ENCODE data around the gene DMAP1. TPM values are rescaled to one million over a fixed set of nuclear protein-coding genes. Genes with fewer than 3 reads are reported as not detected.

DMAP1 gene
- total RNA-seq, 2 experiments from 2014 or later = 35.4 to 55.9 TPM

DNA sequence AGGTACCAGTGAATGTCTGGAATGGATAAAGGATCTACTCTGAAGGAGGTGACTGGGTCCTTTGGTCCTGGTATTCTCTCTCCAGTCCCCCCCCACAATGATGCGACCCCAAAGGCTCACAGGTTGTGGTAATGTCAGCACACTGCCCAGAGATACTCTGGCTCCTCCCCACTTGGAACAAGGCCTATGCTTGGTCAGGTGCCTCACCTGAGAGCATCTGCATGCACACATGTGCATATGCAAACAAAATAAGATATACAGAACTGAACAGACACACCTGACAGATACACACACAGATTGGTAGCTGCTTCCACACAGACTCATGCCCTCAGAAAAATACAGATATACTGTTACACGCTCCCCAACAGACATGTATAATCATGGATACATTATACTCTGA lies 33.5 kb downstream of the DMAP1 start:
- Histone ChIP-seq H2AFZ (ENCODE audit: low read length) (no peak overlapping the region), H3K4me3 (ENCODE audit: low read depth, low read length, poor library complexity, severe bottlenecking) (no peak overlapping the region), H3K79me2 (ENCODE audit: insufficient read depth, low read depth, low read length) (no peaks in the 10 kb centered on the region), H3K9me3 (ENCODE audit: low read length) (no peaks in the 10 kb centered on the region), H3K4me1 (ENCODE audit: insufficient read depth, low read length, poor library complexity, severe bottlenecking) (no peaks in the 10 kb centered on the region), H3K27ac (ENCODE audit: low read depth, low read length, poor library complexity, severe bottlenecking) (no peak overlapping the region), H3K36me3 (ENCODE audit: insufficient read depth, low read length) (no peaks in the 10 kb centered on the region), H3K9me2 (ENCODE audit: insufficient read depth, low read length) (no peaks in the 10 kb centered on the region), H3K4me2 (ENCODE audit: low read length) (no peak overlapping the region), H4K20me1 (ENCODE audit: insufficient read depth, low read length) (no peaks in the 10 kb centered on the region)
- TF ChIP-seq, protein P1, sequence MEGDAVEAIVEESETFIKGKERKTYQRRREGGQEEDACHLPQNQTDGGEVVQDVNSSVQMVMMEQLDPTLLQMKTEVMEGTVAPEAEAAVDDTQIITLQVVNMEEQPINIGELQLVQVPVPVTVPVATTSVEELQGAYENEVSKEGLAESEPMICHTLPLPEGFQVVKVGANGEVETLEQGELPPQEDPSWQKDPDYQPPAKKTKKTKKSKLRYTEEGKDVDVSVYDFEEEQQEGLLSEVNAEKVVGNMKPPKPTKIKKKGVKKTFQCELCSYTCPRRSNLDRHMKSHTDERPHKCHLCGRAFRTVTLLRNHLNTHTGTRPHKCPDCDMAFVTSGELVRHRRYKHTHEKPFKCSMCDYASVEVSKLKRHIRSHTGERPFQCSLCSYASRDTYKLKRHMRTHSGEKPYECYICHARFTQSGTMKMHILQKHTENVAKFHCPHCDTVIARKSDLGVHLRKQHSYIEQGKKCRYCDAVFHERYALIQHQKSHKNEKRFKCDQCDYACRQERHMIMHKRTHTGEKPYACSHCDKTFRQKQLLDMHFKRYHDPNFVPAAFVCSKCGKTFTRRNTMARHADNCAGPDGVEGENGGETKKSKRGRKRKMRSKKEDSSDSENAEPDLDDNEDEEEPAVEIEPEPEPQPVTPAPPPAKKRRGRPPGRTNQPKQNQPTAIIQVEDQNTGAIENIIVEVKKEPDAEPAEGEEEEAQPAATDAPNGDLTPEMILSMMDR (conservative IDR thresholded peaks at IDR 0.05; ENCODE audit: low read length) = no peak
- TF ChIP-seq EZH2phosphoT487 (IDR thresholded peaks at IDR 0.05; ENCODE audit: borderline replicate concordance, low read depth, low read length) = no peak
- no peak for DNase-seq (ENCODE audit: low spot score)
- ChIA-PET POLR2A (no interaction called here), CTCF (ENCODE audit: unreplicated experiment) (no interaction called here)
- BruUV-seq (replicated peaks) = no TSS peak
- intact Hi-C loops (cut with micrococcal nuclease; ENCODE audit: unreplicated experiment) = no loop called here

DNA sequence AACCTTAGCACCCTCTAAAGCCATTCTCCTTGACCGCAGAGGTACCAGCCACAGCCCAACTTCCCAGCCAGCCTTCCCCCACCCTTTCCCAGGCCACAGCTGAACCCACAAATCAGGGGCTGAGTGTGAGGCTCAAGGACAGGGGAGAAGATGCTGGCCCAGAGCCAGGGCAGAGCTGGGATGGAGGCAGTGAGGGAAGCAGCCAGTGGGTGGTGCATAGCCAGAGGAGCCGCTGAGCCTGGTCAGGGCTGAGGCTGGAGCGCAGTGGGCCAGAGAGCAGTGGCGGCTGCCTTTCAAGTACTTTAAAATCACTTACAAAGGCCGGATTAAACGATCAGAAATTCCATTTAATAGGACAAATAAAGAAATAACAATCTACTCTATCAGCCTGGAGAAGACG lies 36.3 kb downstream of the DMAP1 start:
- H3K79me2 ChIP-seq (ENCODE audit: insufficient read depth, low read depth, low read length) = no peaks in the 10 kb centered on the region
- ChIA-PET POLR2A (interaction anchor here (0.9 kb wide), 1 partner anchor 158 kb away, joined by 4 read pairs; no protein-coding TSS in a partner anchor), CTCF (ENCODE audit: unreplicated experiment) (no interaction called here)
- H3K9me3 ChIP-seq (ENCODE audit: low read length) = no peaks in the 10 kb centered on the region
- H3K27ac ChIP-seq (ENCODE audit: low read depth, low read length, poor library complexity, severe bottlenecking) = no peak overlapping the region
- no peaks in the 10 kb centered on the region for H4K20me1 ChIP-seq (ENCODE audit: insufficient read depth, low read length)
- TF ChIP-seq, protein P1 (conservative IDR thresholded peaks at IDR 0.05; ENCODE audit: low read length) = no peak
- TF ChIP-seq EZH2phosphoT487 (IDR thresholded peaks at IDR 0.05; ENCODE audit: borderline replicate concordance, low read depth, low read length) = no peak
- BruUV-seq (replicated peaks) = no TSS peak
- H3K4me1 ChIP-seq (ENCODE audit: insufficient read depth, low read length, poor library complexity, severe bottlenecking) = no peaks in the 10 kb centered on the region
- no peak for DNase-seq (ENCODE audit: low spot score)
- no peak overlapping the region for H2AFZ ChIP-seq (ENCODE audit: low read length)
- intact Hi-C loops (cut with micrococcal nuclease; ENCODE audit: unreplicated experiment) = no loop called here
- no peaks in the 10 kb centered on the region for H3K36me3 ChIP-seq (ENCODE audit: insufficient read depth, low read length)
- no peak overlapping the region for H3K4me3 ChIP-seq (ENCODE audit: low read depth, low read length, poor library complexity, severe bottlenecking)
- H3K4me2 ChIP-seq (ENCODE audit: low read length) = no peak overlapping the region
- no peaks in the 10 kb centered on the region for H3K9me2 ChIP-seq (ENCODE audit: insufficient read depth, low read length)

DNA sequence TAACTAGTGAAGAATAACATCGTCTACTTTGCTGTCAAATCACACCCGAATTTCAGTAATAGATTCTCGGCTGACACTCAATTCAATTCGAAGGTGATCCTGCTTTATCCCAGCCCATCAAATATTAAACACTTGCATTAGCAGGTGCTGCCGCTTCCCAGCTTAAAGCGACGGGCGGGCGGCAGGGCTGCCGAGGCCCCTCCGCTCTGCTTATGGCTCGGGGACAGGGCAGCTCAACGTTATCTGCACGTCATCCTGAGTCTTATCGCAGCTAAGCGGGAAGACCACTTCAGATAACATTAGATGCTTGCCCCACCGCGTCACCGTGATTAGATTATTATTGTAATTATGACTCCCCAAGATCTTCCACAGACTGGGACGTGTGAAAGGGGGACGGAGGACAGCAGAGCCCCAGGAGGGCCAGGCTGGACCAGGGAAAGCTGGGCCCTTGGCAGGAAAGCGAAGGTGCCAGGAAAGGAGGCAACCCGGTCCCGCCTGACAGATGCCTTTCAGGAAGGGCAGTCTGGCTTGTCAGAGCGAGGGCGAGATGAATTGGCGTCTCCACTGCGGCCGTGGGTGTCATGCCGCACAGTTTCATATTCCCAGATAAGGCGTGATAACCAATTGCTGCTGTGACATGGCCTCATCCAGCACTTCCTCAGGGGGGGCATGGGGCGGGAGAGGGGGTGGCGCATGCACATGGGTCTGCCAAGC lies 37.0 kb downstream of the DMAP1 start:
- H3K9me3 ChIP-seq (ENCODE audit: low read length) = no peaks in the 10 kb centered on the region
- intact Hi-C loops (cut with micrococcal nuclease; ENCODE audit: unreplicated experiment) = no loop called here
- no peak overlapping the region for H3K4me3 ChIP-seq (ENCODE audit: low read depth, low read length, poor library complexity, severe bottlenecking)
- no peak overlapping the region for H2AFZ ChIP-seq (ENCODE audit: low read length)
- no peak overlapping the region for H3K27ac ChIP-seq (ENCODE audit: low read depth, low read length, poor library complexity, severe bottlenecking)
- H3K4me2 ChIP-seq (ENCODE audit: low read length) = no peak overlapping the region
- no TSS peak for BruUV-seq (replicated peaks)
- no peaks in the 10 kb centered on the region for H3K36me3 ChIP-seq (ENCODE audit: insufficient read depth, low read length)
- H3K4me1 ChIP-seq (ENCODE audit: insufficient read depth, low read length, poor library complexity, severe bottlenecking) = no peaks in the 10 kb centered on the region
- H3K79me2 ChIP-seq (ENCODE audit: insufficient read depth, low read depth, low read length) = no peaks in the 10 kb centered on the region
- ChIA-PET CTCF (ENCODE audit: unreplicated experiment) (no interaction called here), POLR2A (interaction anchor here (0.9 kb wide), 1 partner anchor 159 kb away, joined by 4 read pairs; no protein-coding TSS in a partner anchor)
- TF ChIP-seq, protein P1 (conservative IDR thresholded peaks at IDR 0.05; ENCODE audit: low read length) = no peak
- TF ChIP-seq EZH2phosphoT487 (IDR thresholded peaks at IDR 0.05; ENCODE audit: borderline replicate concordance, low read depth, low read length) = no peak
- no peaks in the 10 kb centered on the region for H4K20me1 ChIP-seq (ENCODE audit: insufficient read depth, low read length)
- no peak for DNase-seq (ENCODE audit: low spot score)
- no peaks in the 10 kb centered on the region for H3K9me2 ChIP-seq (ENCODE audit: insufficient read depth, low read length)
